LNCAP (cell line): ENCODE results near the gene PLGRKT.

Experiments used
- TF ChIP-seq, protein P1 (sequence below): fragments of 450-650 bp; IDR thresholded peaks from 2 replicates; pipeline ENCODE4 v1.5.1; 2017; ENCODE audit warnings: mild to moderate bottlenecking

Gene PLGRKT

DNA sequence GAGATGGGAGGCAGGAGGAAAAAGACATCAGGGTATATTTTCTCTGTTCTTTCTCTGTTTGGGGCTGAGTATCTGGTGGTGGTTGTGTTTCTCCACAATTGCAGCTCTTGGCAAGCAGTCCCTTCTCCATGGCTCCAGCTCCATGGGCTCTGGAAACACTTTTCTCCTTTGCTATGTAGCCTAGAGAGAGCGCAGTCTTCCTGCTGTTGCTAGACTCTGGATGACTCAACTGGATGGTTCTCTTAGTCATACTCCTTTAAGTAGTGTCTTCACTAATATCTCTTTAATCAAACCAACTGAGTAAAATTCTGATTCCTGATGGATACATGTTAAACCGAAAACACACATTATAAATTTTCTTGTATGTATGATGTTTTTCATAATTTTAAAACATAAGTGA is 3.3 kb upstream of the PLGRKT start:
- TF ChIP-seq, protein P1, sequence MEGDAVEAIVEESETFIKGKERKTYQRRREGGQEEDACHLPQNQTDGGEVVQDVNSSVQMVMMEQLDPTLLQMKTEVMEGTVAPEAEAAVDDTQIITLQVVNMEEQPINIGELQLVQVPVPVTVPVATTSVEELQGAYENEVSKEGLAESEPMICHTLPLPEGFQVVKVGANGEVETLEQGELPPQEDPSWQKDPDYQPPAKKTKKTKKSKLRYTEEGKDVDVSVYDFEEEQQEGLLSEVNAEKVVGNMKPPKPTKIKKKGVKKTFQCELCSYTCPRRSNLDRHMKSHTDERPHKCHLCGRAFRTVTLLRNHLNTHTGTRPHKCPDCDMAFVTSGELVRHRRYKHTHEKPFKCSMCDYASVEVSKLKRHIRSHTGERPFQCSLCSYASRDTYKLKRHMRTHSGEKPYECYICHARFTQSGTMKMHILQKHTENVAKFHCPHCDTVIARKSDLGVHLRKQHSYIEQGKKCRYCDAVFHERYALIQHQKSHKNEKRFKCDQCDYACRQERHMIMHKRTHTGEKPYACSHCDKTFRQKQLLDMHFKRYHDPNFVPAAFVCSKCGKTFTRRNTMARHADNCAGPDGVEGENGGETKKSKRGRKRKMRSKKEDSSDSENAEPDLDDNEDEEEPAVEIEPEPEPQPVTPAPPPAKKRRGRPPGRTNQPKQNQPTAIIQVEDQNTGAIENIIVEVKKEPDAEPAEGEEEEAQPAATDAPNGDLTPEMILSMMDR: no peak

DNA sequence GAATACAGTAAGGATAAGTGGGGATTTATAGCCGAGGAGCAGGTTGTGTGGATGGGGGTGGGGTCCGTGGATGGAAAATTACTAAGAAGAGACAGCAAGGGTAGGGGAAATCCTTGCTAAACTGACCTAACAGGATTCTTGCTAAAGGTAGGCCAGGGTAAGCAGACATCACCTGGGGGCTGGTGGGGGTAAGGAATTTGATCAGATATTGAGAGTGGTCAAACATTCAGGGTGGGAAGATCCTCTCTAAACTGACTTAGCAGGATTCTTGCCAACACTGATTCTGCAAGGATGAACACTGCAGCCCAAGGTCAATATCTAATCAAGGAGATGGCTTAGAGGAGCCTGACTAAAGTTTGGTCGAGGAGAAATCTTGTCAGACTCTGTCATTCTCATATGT is 2.7 kb upstream of the PLGRKT start:
- TF ChIP-seq, protein P1: no peak

DNA sequence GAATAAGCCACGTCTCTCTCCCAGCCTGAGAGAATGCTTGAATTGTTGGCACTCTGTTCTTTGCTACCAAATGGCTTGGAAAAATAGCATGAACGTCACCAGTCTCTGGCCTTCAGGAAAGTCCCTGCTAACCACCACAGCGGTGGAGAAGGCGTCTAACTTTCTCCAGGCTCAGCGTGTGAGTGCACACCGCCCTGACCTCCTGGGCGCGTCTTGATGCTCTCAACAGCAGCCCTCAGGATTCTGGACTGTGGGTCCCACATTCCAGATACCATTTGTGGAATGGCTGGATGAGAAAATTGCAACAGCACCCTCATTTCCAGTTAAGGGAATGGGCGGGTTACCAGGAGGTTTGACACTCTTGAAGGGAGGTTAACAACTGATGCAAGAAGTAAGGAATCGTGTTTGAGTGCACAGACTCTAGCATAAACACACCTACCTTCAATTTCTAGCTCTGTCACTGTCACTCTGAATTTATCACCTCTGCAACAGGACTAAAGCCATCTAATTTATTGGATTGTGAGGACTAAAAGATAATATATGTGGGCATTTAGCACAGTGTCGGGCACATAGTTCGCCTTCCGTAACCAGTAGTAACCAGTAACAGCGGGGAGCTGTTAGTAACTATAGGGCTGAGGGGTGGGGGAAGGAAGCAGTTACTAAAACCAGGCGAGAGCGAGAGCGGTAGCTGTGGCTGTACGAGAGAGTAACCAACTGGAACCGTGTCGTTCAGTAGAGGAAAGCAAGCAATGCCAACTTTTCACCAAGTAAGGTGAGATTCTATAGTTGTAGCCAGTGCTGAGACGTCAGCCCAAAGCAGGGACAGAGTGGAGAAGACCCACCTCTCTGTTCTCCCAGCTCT is 807 bp upstream of the PLGRKT start:
- TF ChIP-seq, protein P1: no peak

DNA sequence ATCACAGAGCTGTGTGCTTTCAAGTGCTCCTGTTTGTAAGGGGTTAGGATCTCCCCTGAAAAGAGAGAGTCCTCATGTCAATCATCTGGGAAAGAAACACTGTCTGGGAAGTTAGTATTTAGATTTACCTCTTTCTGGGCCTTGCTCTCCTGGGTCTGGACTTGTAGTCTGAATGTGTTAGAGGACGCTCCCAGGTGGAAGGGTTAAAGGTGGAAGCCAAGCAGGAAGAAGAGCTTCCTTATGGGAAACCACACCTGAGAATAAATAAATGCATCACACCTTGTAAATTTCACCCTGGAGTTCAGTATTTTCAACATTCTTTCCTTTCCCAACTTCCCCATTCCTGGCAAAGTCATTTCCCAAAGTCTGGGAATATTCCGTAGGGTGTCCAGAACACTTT is 1.3 kb downstream of the PLGRKT start:
- TF ChIP-seq, protein P1: no peak

DNA sequence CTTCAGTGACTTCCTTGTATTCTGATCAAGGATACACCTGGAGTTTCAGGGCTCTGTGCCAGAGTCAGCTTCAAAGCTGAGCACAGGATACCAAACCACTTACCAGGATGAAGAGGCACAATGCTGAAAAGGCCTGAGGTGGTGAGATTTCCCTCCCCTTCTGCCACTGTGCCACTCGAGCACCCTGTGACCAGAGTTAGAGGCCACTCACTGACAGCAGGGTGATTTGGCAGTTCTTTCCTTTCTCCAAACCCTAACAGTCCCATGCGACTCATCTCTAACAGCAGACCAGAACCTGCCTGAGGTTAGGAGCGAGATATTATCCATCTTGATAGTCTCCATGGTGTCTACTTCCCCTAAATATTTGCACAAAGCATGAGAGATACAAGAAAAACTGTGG is 1.8 kb downstream of the PLGRKT start:
- TF ChIP-seq, protein P1: no peak

DNA sequence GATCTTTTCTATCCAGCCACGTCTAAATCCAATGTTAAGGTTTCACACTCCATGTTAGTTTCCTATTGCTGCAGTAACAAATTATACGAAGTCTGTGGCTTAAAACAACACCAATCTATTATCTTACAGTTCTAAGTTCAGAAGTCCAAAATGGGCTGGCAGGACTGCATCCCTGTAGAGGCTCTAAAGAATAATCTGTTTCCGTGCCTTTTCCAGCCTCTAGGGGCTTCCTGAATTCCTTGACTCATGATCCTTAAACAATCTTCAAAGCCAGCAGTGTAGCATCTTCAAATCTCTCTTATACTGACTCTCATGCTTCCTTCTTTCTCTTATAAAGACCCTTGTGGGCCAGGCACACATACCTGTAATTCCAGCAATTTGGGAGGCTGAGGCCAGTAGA is 6.8 kb downstream of the PLGRKT start:
- TF ChIP-seq, protein P1: no peak

DNA sequence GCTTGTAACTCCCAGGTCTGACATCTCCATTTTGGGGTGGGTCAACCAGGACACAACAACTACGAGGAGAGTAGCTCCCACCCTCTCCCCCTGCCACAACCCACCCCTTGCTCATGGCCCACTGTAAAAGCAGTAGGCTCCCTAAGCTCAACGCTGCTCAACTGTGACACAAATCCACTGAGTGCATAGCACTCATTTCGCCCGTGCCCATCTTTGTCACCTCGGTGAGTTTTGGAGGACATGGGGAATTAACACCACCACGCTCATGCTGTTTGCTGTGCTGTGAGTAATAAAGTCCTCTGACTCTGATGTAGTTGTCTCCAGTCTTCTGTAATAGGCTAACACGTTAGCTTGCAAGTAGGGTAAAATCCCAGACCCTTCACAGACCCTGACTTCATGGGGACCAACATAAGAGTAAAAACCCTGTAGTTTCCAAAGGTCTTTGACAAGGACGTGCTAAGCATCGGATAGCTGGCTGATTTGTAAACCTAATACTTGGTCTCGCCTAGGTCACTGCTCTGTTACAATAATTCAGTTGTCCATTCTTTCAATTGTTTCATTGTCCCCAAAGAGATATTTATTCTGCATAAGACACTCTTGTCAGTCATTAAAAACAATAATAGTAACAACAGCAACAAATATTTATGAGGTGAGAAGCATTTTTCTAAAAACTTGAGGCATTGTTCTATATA is 7.7 kb downstream of the PLGRKT start:
- TF ChIP-seq, protein P1: no peak
